Activated T-cell treated with anti-CD3 and anti-CD28 coated beads for 4 hours (primary cell): ENCODE measurements around the gene EPHB3.

ENCODE experiments used
- DNase-seq: peaks from one replicate; pipeline ENCODE4 v3.0.0-alpha.2; 2020

The EPHB3 gene

GRCh38 chr3:184561061-184561912 is at the start of gene EPHB3:
Gene EPHB3 (plus strand): TSS chr3:184561785. CDS start chr3:184562236, 451 bp downstream.
- peak; percentile 82 for DNase-seq

GRCh38 chr3:184512621-184513020 is 49.0 kb upstream of the EPHB3 start:
- DNase-seq = no peak

- DNase-seq = peak; percentile 77
Observed at GRCh38 chr3:184513276-184514170, 48.1 kb upstream of the EPHB3 start.

- no peak for DNase-seq
Observed at GRCh38 chr3:184514171-184514490, 47.5 kb upstream of the EPHB3 start.

GRCh38 chr3:184523825-184524615 is 37.6 kb upstream of the EPHB3 start:
- DNase-seq = no peak

GRCh38 chr3:184524981-184525336 is 36.6 kb upstream of the EPHB3 start:
- no peak for DNase-seq

- DNase-seq = no peak
Observed at GRCh38 chr3:184525337-184526087, 36.1 kb upstream of the EPHB3 start.

GRCh38 chr3:184526088-184526433 is 35.5 kb upstream of the EPHB3 start:
- no peak for DNase-seq

GRCh38 chr3:184531626-184532280 is 29.8 kb upstream of the EPHB3 start:
- no peak for DNase-seq

GRCh38 chr3:184532940-184533732 is 28.4 kb upstream of the EPHB3 start:
- no peak for DNase-seq

GRCh38 chr3:184537885-184538665 is 23.5 kb upstream of the EPHB3 start:
- no peak for DNase-seq

GRCh38 chr3:184538666-184539431 is 22.7 kb upstream of the EPHB3 start:
- no peak for DNase-seq

GRCh38 chr3:184539801-184540435 is 21.7 kb upstream of the EPHB3 start:
- no peak for DNase-seq

GRCh38 chr3:184540777-184541681 is 20.6 kb upstream of the EPHB3 start:
- peak; percentile 72 for DNase-seq

- no peak for DNase-seq
Observed at GRCh38 chr3:184541886-184542562, 19.6 kb upstream of the EPHB3 start.

- no peak for DNase-seq
Observed at GRCh38 chr3:184542577-184542976, 19.0 kb upstream of the EPHB3 start.

GRCh38 chr3:184543256-184543655 is 18.3 kb upstream of the EPHB3 start:
- no peak for DNase-seq
